H9 (cell line): Measurements from ENCODE around the gene CD248. TPM values are rescaled to one million over a fixed set of nuclear protein-coding genes. Genes with fewer than 3 reads are reported as not detected.

Experiments used
- DNase-seq: peaks from one replicate; pipeline ENCODE4 v3.0.0-alpha.2; 2017
- H2AFZ ChIP-seq: one replicate; pipeline ENCODE4 v1.6.1; 2013; ENCODE audit warnings: mild to moderate bottlenecking, low read length, control low read depth, moderate library complexity
- H2AK5ac ChIP-seq: 2 replicates; pipeline ENCODE4 v1.6.1; 2013; ENCODE audit warnings: low read length, control low read depth, mixed read lengths; ENCODE audit not compliant: insufficient read length
- H2BK120ac ChIP-seq: one replicate; pipeline ENCODE4 v1.6.1; 2013; ENCODE audit warnings: low read depth, mild to moderate bottlenecking, low read length, control low read depth, inconsistent platforms; ENCODE audit not compliant: poor library complexity, severe bottlenecking
- H2BK12ac ChIP-seq: 2 replicates; pipeline ENCODE4 v1.6.1; 2013; ENCODE audit warnings: low read length, control low read depth, mixed read lengths, low read depth; ENCODE audit not compliant: insufficient read length
- H2BK15ac ChIP-seq: 2 replicates; pipeline ENCODE4 v1.6.1; 2013; ENCODE audit warnings: low read depth, low read length, control low read depth
- H2BK20ac ChIP-seq: one replicate; pipeline ENCODE4 v1.6.1; 2013; ENCODE audit warnings: low read depth, mild to moderate bottlenecking, low read length, control low read depth, inconsistent platforms; ENCODE audit not compliant: poor library complexity, severe bottlenecking
- H2BK5ac ChIP-seq: 2 replicates; pipeline ENCODE4 v1.6.1; 2013; ENCODE audit warnings: low read length, control low read depth, mixed read lengths; ENCODE audit not compliant: insufficient read length
- H3K14ac ChIP-seq: 2 replicates; pipeline ENCODE4 v1.6.1; 2013; ENCODE audit warnings: low read length, control low read depth; ENCODE audit not compliant: insufficient read depth
- H3K18ac ChIP-seq: 2 replicates; pipeline ENCODE4 v1.6.1; 2013; ENCODE audit warnings: low read depth, mild to moderate bottlenecking, mixed read lengths, low read length, control low read depth; ENCODE audit not compliant: insufficient read length
- H3K23ac ChIP-seq: 2 replicates; pipeline ENCODE4 v1.6.1; 2013; ENCODE audit warnings: low read length, control low read depth, mixed read lengths, low read depth; ENCODE audit not compliant: insufficient read length
- H3K23me2 ChIP-seq: 2 replicates; pipeline ENCODE4 v1.6.1; 2013; ENCODE audit warnings: low read depth, mild to moderate bottlenecking, mixed read lengths, low read length, control low read depth; ENCODE audit not compliant: insufficient read length, poor library complexity, severe bottlenecking
- H3K27ac ChIP-seq: 2 replicates; pipeline ENCODE4 v1.5.1; 2013; ENCODE audit warnings: low read length, control low read depth, mixed read lengths, low read depth; ENCODE audit not compliant: insufficient read length
- H3K27me3 ChIP-seq: 2 replicates; pipeline ENCODE4 v1.6.1; 2013; ENCODE audit warnings: low read length, control low read depth, inconsistent platforms; ENCODE audit not compliant: insufficient read depth
- H3K4ac ChIP-seq: 2 replicates; pipeline ENCODE4 v1.6.1; 2013; ENCODE audit warnings: low read depth, mild to moderate bottlenecking, control low read depth, inconsistent platforms, low read length, moderate library complexity
- H3K4me1 ChIP-seq: 2 replicates; pipeline ENCODE4 v1.6.1; 2013; ENCODE audit warnings: low read length, control low read depth, inconsistent platforms; ENCODE audit not compliant: insufficient read depth
- H3K4me2 ChIP-seq: 2 replicates; pipeline ENCODE4 v1.6.1; 2013; ENCODE audit warnings: low read length, control low read depth, mixed read lengths; ENCODE audit not compliant: insufficient read length, insufficient read depth
- H3K56ac ChIP-seq: 2 replicates; pipeline ENCODE4 v1.6.1; 2013; ENCODE audit warnings: low read depth, mild to moderate bottlenecking, mixed read lengths, low read length, control low read depth; ENCODE audit not compliant: insufficient read length
- H3K79me1 ChIP-seq: 2 replicates; pipeline ENCODE4 v1.6.1; 2013; ENCODE audit warnings: low read depth, mild to moderate bottlenecking, moderate library complexity, low read length, control low read depth, inconsistent platforms; ENCODE audit not compliant: insufficient read depth, poor library complexity, severe bottlenecking
- H3K79me2 ChIP-seq: 2 replicates; pipeline ENCODE4 v1.6.1; 2013; ENCODE audit warnings: low read length, control low read depth, inconsistent platforms; ENCODE audit not compliant: insufficient read depth
- H3K9ac ChIP-seq: 2 replicates; pipeline ENCODE4 v1.6.1; 2013; ENCODE audit warnings: low read length, control low read depth, mixed read lengths; ENCODE audit not compliant: insufficient read length; ENCODE audit errors: extremely low read depth
- H3K9me3 ChIP-seq: one replicate; pipeline ENCODE4 v1.6.1; 2013; ENCODE audit warnings: low read depth, low read length, inconsistent platforms; ENCODE audit not compliant: control insufficient read depth
- H3T11ph ChIP-seq: one replicate; pipeline ENCODE4 v1.6.1; 2013; ENCODE audit warnings: mild to moderate bottlenecking, low read length, control low read depth, inconsistent platforms
- H4K20me1 ChIP-seq: one replicate; pipeline ENCODE4 v1.6.1; 2013; ENCODE audit not compliant: control insufficient read depth, insufficient read length, insufficient read depth
- H4K5ac ChIP-seq: 2 replicates; pipeline ENCODE4 v1.6.1; 2013; ENCODE audit warnings: low read depth, mild to moderate bottlenecking, mixed read lengths, low read length, control low read depth; ENCODE audit not compliant: insufficient read length
- H4K8ac ChIP-seq: replicated peaks from 2 replicates; pipeline ENCODE4 v1.6.1; 2013; ENCODE audit warnings: low read length, control low read depth, mixed read lengths, low read depth; ENCODE audit not compliant: insufficient read length
- H4K91ac ChIP-seq: 2 replicates; pipeline ENCODE4 v1.6.1; 2013; ENCODE audit warnings: low read depth, mild to moderate bottlenecking, moderate library complexity, mixed read lengths, low read length, control low read depth; ENCODE audit not compliant: insufficient read length
- H3K27ac Mint-ChIP-seq, 3 experiments: 2 replicates in 2 of 3; 3 replicates in 1 of 3; pipeline ENCODE4 v1.8.0; 2020 to 2021; ENCODE audit warnings: mixed read lengths in 3 of 3, mild to moderate bottlenecking in 1 of 3, moderate library complexity in 1 of 3
- H3K27me3 Mint-ChIP-seq: 2 replicates; pipeline ENCODE4 v1.8.0; 2021; ENCODE audit warnings: low read depth, mild to moderate bottlenecking, moderate library complexity, mixed read lengths
- H3K36me3 Mint-ChIP-seq, 3 experiments: 2 replicates in 2 of 3; 3 replicates in 1 of 3; pipeline ENCODE4 v1.8.0; 2020 to 2021; ENCODE audit warnings: low read depth in 3 of 3, mixed read lengths in 3 of 3; ENCODE audit not compliant: insufficient read depth in 1 of 3
- H3K4me1 Mint-ChIP-seq, 2 experiments: 2 replicates each; pipeline ENCODE4 v1.8.0; 2020; ENCODE audit warnings: mixed read lengths in 2 of 2
- H3K4me3 Mint-ChIP-seq, 2 experiments: 2 replicates in 1 of 2; 3 replicates in 1 of 2; pipeline ENCODE4 v1.8.0; 2020 to 2021; ENCODE audit warnings: mild to moderate bottlenecking in 2 of 2, mixed read lengths in 2 of 2, moderate library complexity in 1 of 2
- H3K9me3 Mint-ChIP-seq, 2 experiments: 2 replicates in 1 of 2; 3 replicates in 1 of 2; pipeline ENCODE4 v1.8.0; 2020; ENCODE audit warnings: mild to moderate bottlenecking in 2 of 2, mixed read lengths in 2 of 2, moderate library complexity in 1 of 2
- WGBS: extraction: QIAGEN DNeasy Blood & Tissue Kit; methylation state at CpG from one replicate; pipeline ENCODE4 v1.1.7; 2013; ENCODE audit warnings: missing lambda C conversion rate, low lambda C conversion rate, mixed read lengths; ENCODE audit not compliant: insufficient read length; ENCODE audit errors: extremely low coverage; 5-methylcytosine and 5-hydroxymethylcytosine counted together
- total RNA-seq: library from RNA; stranded (reverse); gene quantifications from 2 replicates; pipeline ENCODE4 v1.2.1, GENCODE V29; 2021
- TF ChIP-seq, protein P1 (sequence below): fragments of 200-600 bp; sonication (generic); conservative IDR thresholded peaks from 3 replicates; pipeline ENCODE4 v1.8.0; 2021; ENCODE audit warnings: antibody characterized with exemption, mild to moderate bottlenecking

Gene CD248
- total RNA-seq, 1 experiment from 2014 or later = 1.5 TPM

DNA sequence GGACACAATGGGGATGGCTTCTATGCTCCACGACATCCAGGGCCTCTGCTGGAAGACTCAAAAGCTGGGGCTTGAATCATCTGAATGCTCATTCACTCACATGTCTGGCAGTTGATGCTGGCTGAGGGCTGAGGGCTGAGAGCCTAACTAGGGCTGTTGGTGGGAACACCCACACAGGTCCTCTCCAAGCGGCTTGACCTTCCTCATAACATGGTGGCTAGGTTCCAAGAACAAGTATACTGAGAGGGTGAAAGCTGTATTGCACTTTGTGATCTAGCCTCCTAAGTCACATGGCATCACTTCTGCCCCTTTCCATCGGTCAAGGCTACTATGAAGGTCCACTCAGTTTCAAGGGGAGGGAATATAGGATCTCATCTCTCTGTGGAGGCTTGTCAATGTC lies 17.7 kb downstream of the CD248 start:
- H3K23ac ChIP-seq = no peak overlapping the region
- no peak overlapping the region for H3K18ac ChIP-seq
- no peak overlapping the region for H4K5ac ChIP-seq
- no peaks in the 10 kb centered on the region for H3K36me3 Mint-ChIP-seq
- no peak overlapping the region for H2BK12ac ChIP-seq
- no peaks in the 10 kb centered on the region for H4K20me1 ChIP-seq
- no CpG with 5 or more reads among the region's 3 CpGs for WGBS
- H3K27ac ChIP-seq = no peak overlapping the region
- TF ChIP-seq, protein P1, sequence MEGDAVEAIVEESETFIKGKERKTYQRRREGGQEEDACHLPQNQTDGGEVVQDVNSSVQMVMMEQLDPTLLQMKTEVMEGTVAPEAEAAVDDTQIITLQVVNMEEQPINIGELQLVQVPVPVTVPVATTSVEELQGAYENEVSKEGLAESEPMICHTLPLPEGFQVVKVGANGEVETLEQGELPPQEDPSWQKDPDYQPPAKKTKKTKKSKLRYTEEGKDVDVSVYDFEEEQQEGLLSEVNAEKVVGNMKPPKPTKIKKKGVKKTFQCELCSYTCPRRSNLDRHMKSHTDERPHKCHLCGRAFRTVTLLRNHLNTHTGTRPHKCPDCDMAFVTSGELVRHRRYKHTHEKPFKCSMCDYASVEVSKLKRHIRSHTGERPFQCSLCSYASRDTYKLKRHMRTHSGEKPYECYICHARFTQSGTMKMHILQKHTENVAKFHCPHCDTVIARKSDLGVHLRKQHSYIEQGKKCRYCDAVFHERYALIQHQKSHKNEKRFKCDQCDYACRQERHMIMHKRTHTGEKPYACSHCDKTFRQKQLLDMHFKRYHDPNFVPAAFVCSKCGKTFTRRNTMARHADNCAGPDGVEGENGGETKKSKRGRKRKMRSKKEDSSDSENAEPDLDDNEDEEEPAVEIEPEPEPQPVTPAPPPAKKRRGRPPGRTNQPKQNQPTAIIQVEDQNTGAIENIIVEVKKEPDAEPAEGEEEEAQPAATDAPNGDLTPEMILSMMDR = no peak
- peaks cover 5% of the 10 kb centered on the region for H3K27me3 Mint-ChIP-seq
- H3K27ac Mint-ChIP-seq = no peak overlapping the region
- no peak overlapping the region for H2AFZ ChIP-seq
- H2BK15ac ChIP-seq = no peak overlapping the region
- H4K91ac ChIP-seq = no peak overlapping the region
- H3K79me2 ChIP-seq = no peaks in the 10 kb centered on the region
- no peaks in the 10 kb centered on the region for H3K23me2 ChIP-seq
- H3K9me3 Mint-ChIP-seq = no peaks in the 10 kb centered on the region
- H4K8ac ChIP-seq = no peak overlapping the region
- H3K4ac ChIP-seq = no peak overlapping the region
- no peak overlapping the region for H3K4me3 Mint-ChIP-seq
- H3K9me3 ChIP-seq = no peaks in the 10 kb centered on the region
- no peaks in the 10 kb centered on the region for H3K79me1 ChIP-seq
- DNase-seq = no peak
- no peak overlapping the region for H2AK5ac ChIP-seq
- H3K9ac ChIP-seq = no peak overlapping the region
- H3K27me3 ChIP-seq = no peaks in the 10 kb centered on the region
- no peak overlapping the region for H3T11ph ChIP-seq
- peaks cover 13 to 23% of the 10 kb centered on the region in 2 experiments for H3K4me1 Mint-ChIP-seq
- no peak overlapping the region for H2BK5ac ChIP-seq
- no peak overlapping the region for H3K4me2 ChIP-seq
- no peaks in the 10 kb centered on the region; the same call in 1 of the 2 replicates for H3K4me1 ChIP-seq
- no peak overlapping the region for H2BK20ac ChIP-seq
- H2BK120ac ChIP-seq = no peak overlapping the region
- H3K14ac ChIP-seq = no peak overlapping the region
- no peak overlapping the region for H3K56ac ChIP-seq
